PC-3 (cell line): ENCODE measurements around the gene RGS9. TPM values are rescaled to one million over a fixed set of nuclear protein-coding genes. Genes with fewer than 3 reads are reported as not detected.

Source experiments
- ATAC-seq: fragments of 200-7000 bp; cut with Tn5 transposase; 2 replicates; pipeline ENCODE4 v1.9.1; 2020; ENCODE audit warnings: mild to moderate bottlenecking, moderate library complexity
- BruUV-seq: library from RNA; stranded (reverse); fragments of 400-500 nt; replicated peaks from 2 replicates; lab custom pipeline; 2021; lab: Mats Ljungman, UMichigan
- CTCF ChIA-PET: fragments of 300-600 bp; sonication (Branson Sonifier 250); formaldehyde crosslinking; loops from one replicate; lab custom pipeline; 2022; ENCODE audit warnings: antibody characterized with exemption; lab: Charles Lee
- POLR2A ChIA-PET: fragments of 300-600 bp; sonication (Branson Sonifier 250); formaldehyde crosslinking; loops from one replicate; lab custom pipeline; 2022; ENCODE audit warnings: antibody characterized with exemption; ENCODE audit not compliant: unreplicated experiment; lab: Charles Lee
- DNase-seq: peaks from one replicate; pipeline ENCODE4 v3.0.0-alpha.2; 2015
- H2AFZ ChIP-seq: fragments of 300-600 bp; sonication (generic); 2 replicates; pipeline ENCODE4 v1.6.0; 2016; ENCODE audit warnings: antibody characterized with exemption, low read length
- H3F3A ChIP-seq: fragments of 300-600 bp; sonication (generic); one replicate; pipeline ENCODE4 v1.6.0; 2017; ENCODE audit warnings: antibody characterized with exemption, low read length, control low read depth, mild to moderate bottlenecking; ENCODE audit not compliant: unreplicated experiment
- H3K27ac ChIP-seq: fragments of 300-600 bp; sonication (generic); 2 replicates; pipeline ENCODE4 v1.5.1; 2016; ENCODE audit warnings: mild to moderate bottlenecking, low read length
- H3K27me3 ChIP-seq: fragments of 300-600 bp; sonication (generic); 2 replicates; pipeline ENCODE4 v1.6.1; 2016; ENCODE audit warnings: low read length, mixed read lengths
- H3K36me3 ChIP-seq: fragments of 300-600 bp; sonication (generic); 2 replicates; pipeline ENCODE4 v1.6.1; 2016; ENCODE audit warnings: low read depth, mixed run types, low read length, mixed read lengths
- H3K4me1 ChIP-seq: fragments of 300-600 bp; sonication (generic); 2 replicates; pipeline ENCODE4 v1.5.1; 2016; ENCODE audit warnings: low read length; ENCODE audit not compliant: insufficient read depth
- H3K4me2 ChIP-seq: fragments of 300-600 bp; sonication (generic); 2 replicates; pipeline ENCODE4 v1.6.0; 2016; ENCODE audit warnings: low read length
- H3K4me3 ChIP-seq: fragments of 300-600 bp; sonication (generic); 2 replicates; pipeline ENCODE4 v1.5.1; 2016; ENCODE audit warnings: mild to moderate bottlenecking, low read length, mixed read lengths
- H3K79me2 ChIP-seq: fragments of 300-600 bp; sonication (generic); 2 replicates; pipeline ENCODE4 v1.6.1; 2017; ENCODE audit warnings: low read length, mixed read lengths
- H3K9ac ChIP-seq: fragments of 300-600 bp; sonication (generic); 2 replicates; pipeline ENCODE4 v1.6.0; 2016; ENCODE audit warnings: mild to moderate bottlenecking, low read length
- H3K9me2 ChIP-seq: fragments of 300-600 bp; sonication (generic); replicated peaks from 2 replicates; pipeline ENCODE4 v1.6.1; 2016; ENCODE audit warnings: mixed run types, low read length, mixed read lengths
- H3K9me3 ChIP-seq: fragments of 300-600 bp; sonication (generic); 2 replicates; pipeline ENCODE4 v1.6.1; 2016; ENCODE audit warnings: low read length, mixed read lengths
- H4K20me1 ChIP-seq: fragments of 300-600 bp; sonication (generic); 2 replicates; pipeline ENCODE4 v1.6.1; 2016; ENCODE audit warnings: low read length, mixed read lengths
- CTCF ChIP-seq: fragments of 300-600 bp; sonication (generic); conservative IDR thresholded peaks from 2 replicates; pipeline ENCODE4 v1.5.1; 2017; ENCODE audit warnings: antibody characterized with exemption, low read depth, mild to moderate bottlenecking, low read length
- EZH2 ChIP-seq: fragments of 300-600 bp; sonication (generic); IDR thresholded peaks from one replicate; pipeline ENCODE4 v1.6.1; 2017; ENCODE audit warnings: antibody characterized with exemption, mild to moderate bottlenecking, low read length; ENCODE audit not compliant: unreplicated experiment
- EZH2phosphoT487 ChIP-seq: fragments of 300-600 bp; sonication (generic); IDR thresholded peaks from 2 replicates; pipeline ENCODE4 v1.6.1; 2018; ENCODE audit warnings: mild to moderate bottlenecking, antibody characterized with exemption, low read length, borderline replicate concordance
- intact Hi-C: fragments of 100-400 bp; cut with micrococcal nuclease; formaldehyde crosslinking; loops from 2 replicates; pipeline ENCODE4 v1.9.0; 2023
- total RNA-seq: library from RNA; depleted of rRNA; stranded (reverse); fragments of >200 nt; gene quantifications from 2 replicates; pipeline ENCODE4 v1.2.3, GENCODE V29; 2014

The RGS9 gene
- total RNA-seq, 1 experiment from 2014 or later = 2.7 TPM

GRCh38 chr17:65131946-65132345 lies 5.2 kb upstream of the RGS9 start:
- ATAC-seq (peak; percentile 96), DNase-seq (peak; percentile 97)
- Histone ChIP-seq H4K20me1 (no peaks in the 10 kb centered on the region), H3K9me2 (no peaks in the 10 kb centered on the region), H3F3A (no peaks in the 10 kb centered on the region), H3K27me3 (no peaks in the 10 kb centered on the region), H3K9me3 (no peaks in the 10 kb centered on the region), H3K9ac (peak overlapping the region; percentile 47), H3K4me3 (no peak overlapping the region), H3K36me3 (no peaks in the 10 kb centered on the region), H3K4me1 (peaks cover 21% of the 10 kb centered on the region), H2AFZ (no peak overlapping the region), H3K27ac (peak overlapping the region; percentile 77), H3K79me2 (no peaks in the 10 kb centered on the region), H3K4me2 (peak overlapping the region; percentile 47)
- POLR2A ChIA-PET = no interaction called here
- TF ChIP-seq EZH2phosphoT487 (no peak), EZH2 (no peak), CTCF (no peak)
- no TSS peak for BruUV-seq
- CTCF ChIA-PET = no interaction called here
- intact Hi-C loops = no loop called here

GRCh38 chr17:65134035-65134434 lies 3.1 kb upstream of the RGS9 start:
- intact Hi-C loops = no loop called here
- H3K36me3 ChIP-seq = no peaks in the 10 kb centered on the region
- H3K4me3 ChIP-seq = no peak overlapping the region
- H3K4me1 ChIP-seq = peaks cover 28% of the 10 kb centered on the region
- no peaks in the 10 kb centered on the region for H3K9me2 ChIP-seq
- no peak for DNase-seq
- H2AFZ ChIP-seq = no peak overlapping the region
- H3F3A ChIP-seq = no peaks in the 10 kb centered on the region
- no peak for TF ChIP-seq EZH2
- no peak for TF ChIP-seq EZH2phosphoT487
- TF ChIP-seq CTCF = no peak
- no peak overlapping the region for H3K9ac ChIP-seq
- H3K79me2 ChIP-seq = no peaks in the 10 kb centered on the region
- no peak for ATAC-seq
- no peaks in the 10 kb centered on the region for H3K27me3 ChIP-seq
- POLR2A ChIA-PET = no interaction called here
- BruUV-seq = no TSS peak
- CTCF ChIA-PET = no interaction called here
- H3K9me3 ChIP-seq = no peaks in the 10 kb centered on the region
- no peaks in the 10 kb centered on the region for H4K20me1 ChIP-seq
- H3K4me2 ChIP-seq = no peak overlapping the region
- H3K27ac ChIP-seq = no peak overlapping the region

- Histone ChIP-seq H3F3A (no peaks in the 10 kb centered on the region), H3K9me2 (no peaks in the 10 kb centered on the region), H3K9me3 (no peaks in the 10 kb centered on the region), H3K4me2 (no peak overlapping the region), H3K36me3 (no peaks in the 10 kb centered on the region), H3K79me2 (no peaks in the 10 kb centered on the region), H3K27ac (no peak overlapping the region), H3K4me3 (no peak overlapping the region), H4K20me1 (no peaks in the 10 kb centered on the region), H3K4me1 (peaks cover 11% of the 10 kb centered on the region; the same call in 1 of the 2 replicates), H2AFZ (no peak overlapping the region), H3K9ac (no peak overlapping the region), H3K27me3 (no peaks in the 10 kb centered on the region)
- ChIA-PET CTCF (no interaction called here), POLR2A (no interaction called here)
- intact Hi-C loops = loop anchor here (5.0 kb wide), 1 partner anchor 37 kb away; no protein-coding TSS in a partner anchor
- ATAC-seq (no peak), DNase-seq (no peak)
- BruUV-seq = no TSS peak
- TF ChIP-seq CTCF (no peak), EZH2 (no peak), EZH2phosphoT487 (no peak)
Observed at GRCh38 chr17:65139101-65139764, 2.1 kb downstream of the RGS9 start.
